Suprapubic skin (tissue), 3 donors: ENCODE results near the gene HIF3A.

Experiments used
- EP300 ChIP-seq: sonication (generic); formaldehyde crosslinking; IDR thresholded peaks from one replicate; pipeline ENCODE4 v1.6.1; 2017; ENCODE audit warnings: antibody characterized with exemption
- POLR2A ChIP-seq, 2 donors: fragments of 450-650 bp; IDR thresholded peaks; one replicate each; pipeline ENCODE4 v1.6.1; 2017; ENCODE audit warnings: antibody characterized with exemption in 2 of 2, mild to moderate bottlenecking in 2 of 2, moderate library complexity in 2 of 2
- TF ChIP-seq, protein P1 (sequence below), 2 donors: fragments of 200-600 bp in 1 of 2; fragments of 450-650 bp in 1 of 2; sonication (generic) in 1 of 2; IDR thresholded peaks; one replicate each; pipeline ENCODE4 v1.5.1; 2016 to 2019; ENCODE audit warnings: antibody characterized with exemption in 2 of 2, mild to moderate bottlenecking in 1 of 2, moderate library complexity in 1 of 2

DNA sequence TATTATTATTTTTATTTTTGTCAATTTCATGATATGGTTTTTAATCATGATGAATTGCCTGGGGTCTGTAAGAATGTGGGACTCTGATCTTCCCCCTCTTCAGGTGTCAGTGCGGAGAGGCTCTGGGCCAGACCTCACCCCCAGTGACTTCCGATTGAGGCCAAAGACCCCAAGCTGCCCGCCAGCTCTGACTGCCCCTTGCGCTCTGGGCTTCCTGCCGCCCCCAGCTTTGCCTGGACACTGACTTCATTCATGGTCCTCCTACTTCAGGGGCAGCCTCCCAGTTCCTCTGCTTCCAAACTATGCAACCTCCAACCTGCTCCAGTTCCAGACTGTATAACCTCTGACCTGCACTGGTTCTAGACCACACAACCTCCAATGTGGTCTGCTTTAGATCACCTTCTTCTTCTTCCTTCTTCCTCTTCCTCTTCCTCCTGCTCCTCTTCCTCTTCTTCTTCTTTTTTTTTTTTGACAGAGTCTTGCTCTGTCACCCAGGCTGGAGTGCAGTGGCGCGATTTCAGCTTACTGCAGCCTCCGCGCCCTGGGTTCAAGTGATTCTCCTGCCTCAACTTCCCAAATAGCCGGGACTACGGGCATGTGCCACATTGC lies 43.3 kb downstream of the HIF3A start:
- TF ChIP-seq POLR2A (IDR thresholded peaks at IDR 0.05) (no peak), EP300 (no peak)
- TF ChIP-seq, protein P1, sequence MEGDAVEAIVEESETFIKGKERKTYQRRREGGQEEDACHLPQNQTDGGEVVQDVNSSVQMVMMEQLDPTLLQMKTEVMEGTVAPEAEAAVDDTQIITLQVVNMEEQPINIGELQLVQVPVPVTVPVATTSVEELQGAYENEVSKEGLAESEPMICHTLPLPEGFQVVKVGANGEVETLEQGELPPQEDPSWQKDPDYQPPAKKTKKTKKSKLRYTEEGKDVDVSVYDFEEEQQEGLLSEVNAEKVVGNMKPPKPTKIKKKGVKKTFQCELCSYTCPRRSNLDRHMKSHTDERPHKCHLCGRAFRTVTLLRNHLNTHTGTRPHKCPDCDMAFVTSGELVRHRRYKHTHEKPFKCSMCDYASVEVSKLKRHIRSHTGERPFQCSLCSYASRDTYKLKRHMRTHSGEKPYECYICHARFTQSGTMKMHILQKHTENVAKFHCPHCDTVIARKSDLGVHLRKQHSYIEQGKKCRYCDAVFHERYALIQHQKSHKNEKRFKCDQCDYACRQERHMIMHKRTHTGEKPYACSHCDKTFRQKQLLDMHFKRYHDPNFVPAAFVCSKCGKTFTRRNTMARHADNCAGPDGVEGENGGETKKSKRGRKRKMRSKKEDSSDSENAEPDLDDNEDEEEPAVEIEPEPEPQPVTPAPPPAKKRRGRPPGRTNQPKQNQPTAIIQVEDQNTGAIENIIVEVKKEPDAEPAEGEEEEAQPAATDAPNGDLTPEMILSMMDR (IDR thresholded peaks at IDR 0.05) = no peak
